Spleen (tissue), 11 donors: ENCODE results near the gene ISM2. TPM values are rescaled to one million over a fixed set of nuclear protein-coding genes. Genes with fewer than 3 reads are reported as not detected.

ENCODE experiments used
- DNase-seq: peaks from one replicate; pipeline ENCODE4 v3.0.0-alpha.2; 2020
- H3K27ac ChIP-seq, 8 donors: fragments of 200-600 bp; sonication (generic) in 7 of 8; 1 replicate in 4 of 8; 2 replicates in 4 of 8; pipeline versions ENCODE4 v1.5.0 to v1.8.0; 2016 to 2021; ENCODE audit warnings: inconsistent platforms in 4 of 8, mild to moderate bottlenecking in 4 of 8, moderate library complexity in 1 of 8
- H3K27me3 ChIP-seq, 7 donors: fragments of 200-600 bp; sonication (generic) in 6 of 7; replicated peaks in 1 of 7; 1 replicate in 4 of 7; 2 replicates in 3 of 7; pipeline versions ENCODE4 v1.5.0 to v1.8.0; 2016 to 2021; ENCODE audit warnings: inconsistent platforms in 3 of 7, mild to moderate bottlenecking in 1 of 7
- H3K36me3 ChIP-seq, 6 donors: fragments of 200-600 bp; sonication (generic) in 5 of 6; 1 replicate in 4 of 6; 2 replicates in 2 of 6; pipeline versions ENCODE4 v1.5.0 to v1.8.0; 2016 to 2021; ENCODE audit warnings: inconsistent platforms in 2 of 6
- H3K4me1 ChIP-seq, 6 donors: fragments of 200-600 bp; sonication (generic) in 5 of 6; 1 replicate in 3 of 6; 2 replicates in 3 of 6; pipeline versions ENCODE4 v1.5.0 to v1.8.0; 2016 to 2021; ENCODE audit warnings: inconsistent platforms in 3 of 6
- H3K4me3 ChIP-seq, 8 donors: fragments of 200-600 bp; sonication (generic) in 7 of 8; 1 replicate in 4 of 8; 2 replicates in 4 of 8; pipeline versions ENCODE4 v1.5.0 to v1.8.0; 2016 to 2021; ENCODE audit warnings: inconsistent platforms in 4 of 8, mild to moderate bottlenecking in 4 of 8, moderate library complexity in 2 of 8
- H3K9me3 ChIP-seq, 8 donors: fragments of 200-600 bp; sonication (generic) in 7 of 8; 1 replicate in 4 of 8; 2 replicates in 4 of 8; pipeline versions ENCODE4 v1.5.0 to v1.8.0; 2016 to 2021; ENCODE audit warnings: inconsistent platforms in 4 of 8
- CTCF ChIP-seq, 11 experiments: fragments of 200-600 bp in 7 of 11; fragments of 450-650 bp in 4 of 11; sonication (generic) in 4 of 11; IDR thresholded peaks in 8 of 11; conservative IDR thresholded peaks in 3 of 11; 1 replicate in 7 of 11; 2 replicates in 4 of 11; pipeline versions ENCODE4 v1.4.0 to v1.8.0; 2016 to 2021; ENCODE audit warnings: antibody characterized with exemption in 11 of 11, inconsistent platforms in 4 of 11, mild to moderate bottlenecking in 1 of 11
- POLR2A ChIP-seq, 3 donors: fragments of 450-650 bp; IDR thresholded peaks; one replicate each; pipeline ENCODE4 v1.5.1; 2017; ENCODE audit warnings: antibody characterized with exemption in 3 of 3, mild to moderate bottlenecking in 1 of 3
- POLR2AphosphoS5 ChIP-seq, 3 donors: sonication (generic); formaldehyde crosslinking; IDR thresholded peaks; one replicate each; pipeline ENCODE4 v1.5.1; 2017; ENCODE audit warnings: antibody characterized with exemption in 3 of 3
- WGBS, 5 donors: extraction: QIAGEN DNeasy Blood & Tissue Kit in 3 of 5; methylation state at CpG; one replicate each; pipeline versions ENCODE4 v1.1.5 to v1.1.7; 2013 to 2018; 5-methylcytosine and 5-hydroxymethylcytosine counted together
- intact Hi-C: fragments of 100-400 bp; cut with DNase I; formaldehyde crosslinking; loops from one replicate; pipeline ENCODE4 v1.15.0; 2023; ENCODE audit warnings: low total_unique reads
- polyA plus RNA-seq, 3 donors: library from polyadenylated mRNA; stranded (reverse); fragments of 200-250 nt; gene quantifications; one replicate each; pipeline ENCODE4 v1.2.1, GENCODE V29; 2013
- total RNA-seq, 7 donors: library from RNA; depleted of rRNA in 3 of 7; stranded (reverse); fragments of >200 nt in 3 of 7; fragmentation: NEBNext Ultra II Directional in 4 of 7; extraction: Animal tissue kit (Norgen Biotek cat#: 25700) in 4 of 7; gene quantifications; one replicate each; pipeline versions ENCODE4 v1.1.0 to v1.2.1, GENCODE V29; 2016 to 2021
- donor health status: healthy with polysubstance abuse.
- donor health status: DM: no; HTN: no; CAD: no; lungs with moderate emphysema.
- donor health status: DM: no; HTN: no; CAD: no.
- donor health status: Bipolar disorder and iron deficiency.
- donor health status: healthy.
- donor health status: DM: no; HTN: no; CAD: no.
- donor health status: DM: yes; HTN: yes; CAD: no.

The ISM2 gene
- total and polyA plus RNA-seq, 10 donors, result 0.13 to 0.56 (median 0.43) TPM; not detected in 5

GRCh38 chr14:77507762-77508161, 9.1 kb upstream of the ISM2 start:
- no peak overlapping the region for H3K4me3 ChIP-seq
- intact Hi-C loops, result no loop called here
- no peaks in the 10 kb centered on the region for H3K4me1 ChIP-seq
- peaks cover 0 to 15% (median 12%) of the 10 kb centered on the region in 8 donors for H3K9me3 ChIP-seq
- peaks cover 0 to 79% (median 59%) of the 10 kb centered on the region in 6 donors for H3K36me3 ChIP-seq
- TF ChIP-seq CTCF (IDR thresholded peaks at IDR 0.05 in 8 of 11, conservative IDR thresholded peaks at IDR 0.05 in 3 of 11) (no peak), POLR2AphosphoS5 (IDR thresholded peaks at IDR 0.05) (no peak), POLR2A (IDR thresholded peaks at IDR 0.05) (no peak)
- DNase-seq, result no peak
- no peaks in the 10 kb centered on the region for H3K27me3 ChIP-seq
- H3K27ac ChIP-seq, result peak overlapping the region in 2 of 8 donors; percentile 23 to 59
- 97 to 100% (median 100%) methylated on average over 3 of the region's 3 CpGs for WGBS, 5 donors

GRCh38 chr14:77505031-77505430, 6.4 kb upstream of the ISM2 start:
- TF ChIP-seq POLR2AphosphoS5 (IDR thresholded peaks at IDR 0.05), result no peak
- no peak for TF ChIP-seq CTCF (IDR thresholded peaks at IDR 0.05 in 8 of 11, conservative IDR thresholded peaks at IDR 0.05 in 3 of 11)
- no peak for TF ChIP-seq POLR2A (IDR thresholded peaks at IDR 0.05)
- Histone ChIP-seq H3K27me3 (peaks cover 0 to 10% (median 3%) of the 10 kb centered on the region in 7 donors), H3K9me3 (peaks cover 0 to 15% (median 12%) of the 10 kb centered on the region in 8 donors), H3K36me3 (peaks cover 0 to 52% (median 35%) of the 10 kb centered on the region in 6 donors), H3K4me3 (no peak overlapping the region), H3K4me1 (no peaks in the 10 kb centered on the region), H3K27ac (no peak overlapping the region)
- intact Hi-C loops, result no loop called here
- WGBS, 5 donors, result 72 to 80% (median 73%) methylated on average over 4 of the region's 4 CpGs
- no peak for DNase-seq

- peaks cover 5 to 17% (median 15%) of the 10 kb centered on the region in 6 donors for H3K4me1 ChIP-seq
- peaks cover 0 to 15% (median 12%) of the 10 kb centered on the region in 8 donors for H3K9me3 ChIP-seq
- H3K36me3 ChIP-seq, result peaks cover 0 to 33% (median 19%) of the 10 kb centered on the region in 6 donors
- H3K4me3 ChIP-seq, result no peak overlapping the region
- DNase-seq, result no peak
- intact Hi-C loops, result no loop called here
- WGBS, 5 donors, result 94 to 98% (median 96%) methylated on average over 5 of the region's 5 CpGs
- H3K27me3 ChIP-seq, result peaks cover 4 to 29% (median 21%) of the 10 kb centered on the region in 7 donors
- H3K27ac ChIP-seq, result no peak overlapping the region
- TF ChIP-seq POLR2A (IDR thresholded peaks at IDR 0.05), result no peak
- TF ChIP-seq POLR2AphosphoS5 (IDR thresholded peaks at IDR 0.05), result no peak
- no peak for TF ChIP-seq CTCF (IDR thresholded peaks at IDR 0.05 in 8 of 11, conservative IDR thresholded peaks at IDR 0.05 in 3 of 11)
These were observed 4.5 kb upstream of the ISM2 start for GRCh38 chr14:77503138-77503537.

GRCh38 chr14:77502109-77502782, 3.6 kb upstream of the ISM2 start:
- WGBS, 5 donors, result 75 to 87% (median 80%) methylated on average over 11 of the region's 11 CpGs
- TF ChIP-seq CTCF (IDR thresholded peaks at IDR 0.05 in 8 of 11, conservative IDR thresholded peaks at IDR 0.05 in 3 of 11) (no peak), POLR2AphosphoS5 (IDR thresholded peaks at IDR 0.05) (no peak), POLR2A (IDR thresholded peaks at IDR 0.05) (no peak)
- no peak for DNase-seq
- peaks cover 4 to 38% (median 26%) of the 10 kb centered on the region in 7 donors for H3K27me3 ChIP-seq
- peaks cover 0 to 24% (median 11%) of the 10 kb centered on the region in 6 donors for H3K36me3 ChIP-seq
- no peak overlapping the region for H3K4me3 ChIP-seq
- H3K27ac ChIP-seq, result no peak overlapping the region
- peaks cover 0 to 15% (median 12%) of the 10 kb centered on the region in 8 donors for H3K9me3 ChIP-seq
- H3K4me1 ChIP-seq, result peaks cover 6 to 22% (median 19%) of the 10 kb centered on the region in 6 donors
- intact Hi-C loops, result no loop called here
